Stimulated activated CD4-positive, alpha-beta T cell treated with anti-CD3 and anti-CD28 coated beads, TNF-alpha, amount 100 ng/mL, for 24 hours (primary cell): ENCODE results near the gene FBXO17.
"Not testable (repeated sequence)": the region's sequence is repeated elsewhere in the genome, so short reads cannot be mapped to it uniquely, and the experiment has no call there.

ENCODE experiments used
- DNase-seq, 3 experiments: peaks; one replicate each; pipeline ENCODE4 v3.0.0-alpha.2; 2020; ENCODE audit warnings: low read depth in 3 of 3

Gene FBXO17

GRCh38 chr19:38975214-38975860, at the start of gene FBXO17:
Gene FBXO17, minus strand, starts transcription at chr19:38975742. Its CDS starts 25,423 bp downstream, at chr19:38950319.
- DNase-seq: no peak

GRCh38 chr19:39024875-39025641, 49.5 kb upstream of the FBXO17 start:
- DNase-seq: no peak

DNA sequence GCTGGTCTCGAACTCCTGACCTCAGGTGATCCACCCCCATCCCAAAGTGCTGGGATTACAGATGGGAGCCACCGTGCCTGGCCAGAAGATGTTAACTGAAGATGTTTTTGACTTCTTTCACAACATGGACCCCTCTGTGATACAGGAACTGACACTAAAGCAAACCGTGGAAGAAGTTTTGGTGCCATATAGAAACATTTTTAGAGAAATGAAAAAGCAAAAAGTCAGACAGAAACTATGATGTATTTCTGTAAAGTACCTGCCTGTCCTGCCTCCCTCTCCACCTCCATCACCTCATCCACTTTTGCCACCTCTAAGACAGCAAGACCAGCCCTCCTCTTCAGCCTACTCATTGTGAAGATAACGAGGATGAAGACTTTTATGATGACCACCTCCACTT, 45.5 kb upstream of the FBXO17 start:
- DNase-seq: no peak

DNA sequence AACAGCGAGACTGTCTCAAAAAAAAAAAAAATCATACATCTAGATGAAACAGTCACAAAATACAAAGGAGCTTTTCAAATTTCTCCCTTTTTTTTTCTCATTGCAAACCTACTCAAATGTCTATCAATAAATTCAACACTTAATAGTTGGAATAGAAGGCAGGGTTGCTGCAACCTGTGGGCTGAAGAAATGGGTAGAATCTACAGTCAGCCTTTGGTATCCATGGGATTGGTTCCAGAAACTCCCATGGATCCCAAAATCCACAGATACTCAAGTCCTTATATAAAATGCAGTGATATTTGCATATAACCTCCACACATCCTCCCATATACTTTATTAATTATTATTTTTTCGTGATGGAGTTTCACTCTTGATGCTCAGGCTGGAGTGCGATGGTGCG, 42.1 kb upstream of the FBXO17 start:
- DNase-seq: no peak

DNA sequence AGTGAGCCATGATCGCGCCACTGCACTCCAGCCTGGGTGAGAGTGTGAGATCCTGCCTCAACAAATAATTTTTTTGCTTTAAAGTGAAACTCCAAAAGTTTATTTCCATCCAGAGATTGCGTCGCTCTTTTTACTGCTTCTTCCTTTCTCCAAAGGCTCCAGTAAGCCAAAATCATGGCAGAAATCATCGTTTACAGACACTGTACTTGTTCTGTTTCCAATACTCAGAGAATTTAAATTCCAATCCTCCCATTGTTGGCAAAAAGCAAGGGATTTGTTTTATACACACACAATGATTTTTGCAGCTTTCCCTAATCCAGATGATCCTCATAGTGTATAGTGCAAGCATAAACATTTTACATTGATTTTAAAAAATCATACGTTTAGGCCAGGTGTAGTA, 41.5 kb upstream of the FBXO17 start:
- DNase-seq: no peak

DNA sequence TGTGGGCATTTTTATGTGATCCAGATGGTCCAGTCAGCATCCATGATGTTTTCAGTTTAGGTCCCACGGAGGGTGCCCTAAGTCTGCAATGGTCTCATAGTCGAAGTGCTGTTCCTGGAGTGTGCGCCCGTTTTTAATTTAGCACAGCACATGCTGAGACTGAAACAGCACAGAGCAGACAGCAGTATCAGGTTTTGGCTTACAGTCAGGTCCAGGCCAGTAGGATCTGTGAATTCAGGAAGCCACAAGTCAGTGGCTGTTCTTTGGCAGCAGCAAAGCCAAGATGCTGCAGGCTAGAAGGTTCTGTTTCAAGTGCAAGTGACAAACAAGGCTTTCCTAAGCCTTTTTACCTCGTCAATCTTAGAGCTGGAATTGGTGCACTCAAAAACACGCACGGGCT, 38.5 kb upstream of the FBXO17 start:
- no peak for DNase-seq

- no peak for DNase-seq
Measured at GRCh38 chr19:39009001-39009400, 33.5 kb upstream of the FBXO17 start.

DNA sequence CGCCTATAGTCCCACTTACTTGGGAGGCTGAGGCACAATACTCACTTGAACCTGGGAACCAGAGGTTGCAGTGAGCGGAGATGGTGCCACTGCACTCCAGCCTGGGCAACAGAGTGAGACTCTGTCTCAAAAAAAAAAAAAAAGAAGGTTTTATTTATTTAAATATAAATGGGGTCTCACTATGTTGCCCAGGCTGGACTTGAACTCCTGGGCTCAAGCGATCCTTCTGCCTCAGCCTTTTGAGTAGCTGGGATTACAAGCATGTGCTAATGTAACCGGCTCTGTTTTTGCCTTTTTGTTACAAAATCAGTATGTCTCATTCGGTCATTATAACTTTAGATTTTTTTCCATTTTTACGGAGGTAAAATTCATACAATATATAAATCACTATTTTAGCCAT, 32.6 kb upstream of the FBXO17 start:
- DNase-seq: no peak

- DNase-seq: no peak
Measured at GRCh38 chr19:39007096-39007495, 31.6 kb upstream of the FBXO17 start.

GRCh38 chr19:39004403-39004802, 28.9 kb upstream of the FBXO17 start:
- no peak for DNase-seq

- DNase-seq: no peak
Measured at GRCh38 chr19:39003796-39004195, 28.3 kb upstream of the FBXO17 start.

GRCh38 chr19:39003188-39003587, 27.6 kb upstream of the FBXO17 start:
- DNase-seq: no peak

- no peak for DNase-seq
Measured at GRCh38 chr19:39001041-39001440, 25.5 kb upstream of the FBXO17 start.

- DNase-seq: not testable (repeated sequence)
Measured at GRCh38 chr19:38997576-38997975, 22.0 kb upstream of the FBXO17 start.

- DNase-seq: no peak
Measured at GRCh38 chr19:38993271-38993670, 17.7 kb upstream of the FBXO17 start.

DNA sequence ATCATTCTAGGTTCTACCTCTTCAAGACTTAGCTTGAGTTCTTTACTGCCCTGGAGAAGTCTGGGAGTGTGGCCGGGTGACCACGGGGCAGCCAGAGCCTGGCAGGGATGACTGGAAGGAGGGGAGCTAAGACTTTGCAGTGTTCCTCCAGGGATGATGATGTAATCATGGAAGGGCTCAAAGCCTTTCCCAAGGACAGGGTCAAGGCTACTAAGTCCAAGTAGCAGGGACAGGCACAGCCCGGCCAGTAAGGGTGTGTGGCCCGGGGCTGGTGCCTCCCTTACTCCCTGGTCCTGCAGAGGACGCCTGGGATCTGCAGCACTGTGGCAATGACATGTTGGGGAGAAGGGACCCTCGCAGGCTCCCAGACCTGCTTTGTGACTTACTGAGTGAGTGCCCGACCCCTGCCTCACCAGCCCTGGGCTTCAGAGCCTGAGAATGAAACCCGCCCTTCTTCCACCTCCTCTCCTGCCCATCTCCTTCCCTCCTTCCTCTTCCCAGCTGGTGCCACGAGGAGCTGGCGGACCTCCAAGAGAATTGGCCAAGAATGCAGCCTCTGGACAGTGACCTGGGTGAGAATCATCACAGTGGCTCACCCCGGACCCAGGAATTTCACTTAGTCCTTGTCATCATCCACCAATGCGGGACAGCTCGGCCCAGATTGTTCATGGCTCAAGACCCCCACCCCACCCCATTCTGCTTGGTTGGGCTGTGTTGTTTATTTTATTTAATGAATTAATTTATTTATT, 15.6 kb upstream of the FBXO17 start:
- DNase-seq: no peak

DNA sequence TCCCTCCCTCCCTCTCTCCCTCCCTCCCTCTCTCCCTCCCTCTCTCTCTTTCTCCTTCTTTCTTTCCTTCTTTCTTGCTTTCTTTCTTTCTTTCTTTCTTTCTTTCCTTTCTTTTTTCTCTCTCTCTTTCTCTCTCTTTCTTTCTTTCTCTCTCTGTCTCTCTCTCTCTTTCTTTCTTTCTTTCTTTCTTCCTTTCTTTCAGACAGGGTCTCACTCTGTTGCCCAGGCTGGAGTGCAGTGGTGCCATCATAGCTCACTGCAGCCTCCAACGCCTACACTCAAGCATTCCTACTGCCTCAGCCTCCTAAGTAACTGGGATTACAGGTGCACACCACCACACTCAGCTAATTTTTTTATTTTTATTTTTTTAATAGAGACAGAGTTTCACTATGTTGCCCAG, 14.1 kb upstream of the FBXO17 start:
- DNase-seq: not testable (repeated sequence)

- DNase-seq: no peak
Measured at GRCh38 chr19:38989066-38989605, 13.6 kb upstream of the FBXO17 start.

DNA sequence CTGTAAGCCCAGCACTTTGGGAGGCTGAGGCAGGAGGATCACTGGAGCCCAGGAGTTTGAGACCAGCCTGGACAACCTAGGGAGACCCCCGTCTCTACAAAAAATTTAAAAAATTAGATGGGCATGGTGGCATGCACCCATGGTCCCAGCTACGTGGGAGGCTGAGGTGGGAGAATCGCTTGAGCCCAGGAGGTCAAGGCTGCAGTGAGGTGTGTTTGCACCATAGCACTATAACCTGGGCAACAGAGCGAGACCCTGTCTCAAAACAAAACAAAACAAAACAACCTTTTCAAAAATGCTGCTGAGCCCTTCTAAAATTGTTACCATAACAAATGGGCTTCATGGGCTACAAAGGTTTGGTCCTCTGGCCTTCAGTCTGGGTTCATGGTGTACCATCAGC, 13.1 kb upstream of the FBXO17 start:
- not testable (repeated sequence) for DNase-seq

GRCh38 chr19:38987745-38988144, 12.2 kb upstream of the FBXO17 start:
- DNase-seq: not testable (repeated sequence)

DNA sequence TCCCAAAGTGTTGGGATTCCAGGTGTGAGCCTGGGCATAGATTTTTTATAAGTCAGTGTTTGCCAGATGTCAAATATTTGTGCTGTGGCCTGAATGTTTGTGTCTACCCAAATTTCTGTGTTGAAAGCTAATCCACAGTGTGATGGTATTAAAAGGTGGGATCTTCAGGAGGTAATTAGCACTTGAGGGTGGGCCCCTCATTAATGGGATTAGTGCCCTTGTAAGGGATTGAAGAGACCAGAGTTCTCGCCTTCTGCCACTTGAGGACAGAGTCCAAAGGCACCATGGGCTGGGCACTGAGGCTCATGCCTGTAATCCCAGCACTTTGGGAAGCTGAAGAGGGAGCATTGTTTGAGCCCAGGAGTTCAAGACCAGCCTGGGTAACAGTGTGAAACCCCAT, 9.7 kb upstream of the FBXO17 start:
- no peak for DNase-seq

DNA sequence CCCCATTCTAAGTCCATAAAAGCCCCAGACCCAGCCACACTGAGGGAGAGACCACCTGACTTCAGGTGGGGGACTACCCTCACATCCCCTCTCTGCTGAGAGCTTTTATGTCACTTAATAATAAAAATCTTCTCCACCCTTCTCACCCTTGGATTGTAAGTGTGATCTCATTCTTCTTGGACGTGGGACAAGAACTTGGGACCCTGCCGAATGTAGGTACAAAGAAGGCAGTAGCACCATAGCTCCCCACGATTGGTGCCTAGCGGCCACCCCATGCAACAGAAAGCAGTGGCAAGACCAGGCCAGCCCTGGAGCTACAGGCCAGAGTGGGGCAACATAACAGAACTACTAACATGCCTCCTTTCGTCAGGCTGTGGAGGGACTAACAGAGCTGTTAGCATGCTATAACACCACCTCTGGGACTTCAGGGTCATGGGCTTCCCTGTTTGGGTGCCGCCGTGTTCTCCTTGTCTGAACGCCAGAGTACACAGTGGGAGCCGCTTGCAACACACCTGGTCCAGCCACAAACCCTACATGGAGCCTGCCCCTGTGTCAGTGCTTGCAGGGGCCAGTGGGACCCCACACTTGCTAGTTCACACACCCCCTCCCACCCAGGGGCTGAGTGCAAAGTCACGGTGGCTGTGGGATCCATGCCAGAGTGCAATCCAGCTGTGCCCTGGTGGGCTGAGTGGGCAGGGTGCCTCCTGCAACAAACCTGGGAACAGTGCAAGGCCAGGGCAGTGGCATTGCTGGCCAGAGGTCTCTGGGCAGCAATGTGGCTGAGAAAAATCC, 5.2 kb upstream of the FBXO17 start:
- no peak for DNase-seq
